Stimulated activated naive B cell treated with anti-CD40 and anti-IgM and Interleukin-4, amounts not matched to agents 10 μg/mL and 1 μg/mL and 100 μg/mL, for 72 hours (primary cell): ENCODE results near the gene SMG5.

Experiments used
- ATAC-seq, 2 donors: fragments of 150-1000 bp; cut with Tn5 transposase; replicated peaks; 2 replicates each; pipeline ENCODE4 v1.10.0; 2021; ENCODE audit warnings: moderate library complexity in 1 of 2
- DNase-seq: peaks from one replicate; pipeline ENCODE4 v3.0.0; 2021
- H3K27ac Mint-ChIP-seq: one replicate; pipeline ENCODE4 v1.8.0; 2022; ENCODE audit warnings: mild to moderate bottlenecking, mixed read lengths
- H3K27me3 Mint-ChIP-seq, 2 donors: one replicate each; pipeline ENCODE4 v1.8.0; 2022; ENCODE audit warnings: mixed read lengths in 2 of 2
- H3K36me3 Mint-ChIP-seq, 2 donors: one replicate each; pipeline ENCODE4 v1.8.0; 2022; ENCODE audit warnings: mixed read lengths in 2 of 2, mild to moderate bottlenecking in 1 of 2
- H3K4me1 Mint-ChIP-seq, 2 donors: one replicate each; pipeline ENCODE4 v1.8.0; 2022; ENCODE audit warnings: mixed read lengths in 2 of 2, mild to moderate bottlenecking in 1 of 2
- H3K4me3 Mint-ChIP-seq, 2 donors: one replicate each; pipeline ENCODE4 v1.8.0; 2022; ENCODE audit warnings: mild to moderate bottlenecking in 2 of 2, mixed read lengths in 2 of 2, moderate library complexity in 1 of 2
- H3K9me3 Mint-ChIP-seq, 2 donors: one replicate each; pipeline ENCODE4 v1.8.0; 2022; ENCODE audit warnings: mixed read lengths in 2 of 2, mild to moderate bottlenecking in 1 of 2

Gene SMG5

DNA sequence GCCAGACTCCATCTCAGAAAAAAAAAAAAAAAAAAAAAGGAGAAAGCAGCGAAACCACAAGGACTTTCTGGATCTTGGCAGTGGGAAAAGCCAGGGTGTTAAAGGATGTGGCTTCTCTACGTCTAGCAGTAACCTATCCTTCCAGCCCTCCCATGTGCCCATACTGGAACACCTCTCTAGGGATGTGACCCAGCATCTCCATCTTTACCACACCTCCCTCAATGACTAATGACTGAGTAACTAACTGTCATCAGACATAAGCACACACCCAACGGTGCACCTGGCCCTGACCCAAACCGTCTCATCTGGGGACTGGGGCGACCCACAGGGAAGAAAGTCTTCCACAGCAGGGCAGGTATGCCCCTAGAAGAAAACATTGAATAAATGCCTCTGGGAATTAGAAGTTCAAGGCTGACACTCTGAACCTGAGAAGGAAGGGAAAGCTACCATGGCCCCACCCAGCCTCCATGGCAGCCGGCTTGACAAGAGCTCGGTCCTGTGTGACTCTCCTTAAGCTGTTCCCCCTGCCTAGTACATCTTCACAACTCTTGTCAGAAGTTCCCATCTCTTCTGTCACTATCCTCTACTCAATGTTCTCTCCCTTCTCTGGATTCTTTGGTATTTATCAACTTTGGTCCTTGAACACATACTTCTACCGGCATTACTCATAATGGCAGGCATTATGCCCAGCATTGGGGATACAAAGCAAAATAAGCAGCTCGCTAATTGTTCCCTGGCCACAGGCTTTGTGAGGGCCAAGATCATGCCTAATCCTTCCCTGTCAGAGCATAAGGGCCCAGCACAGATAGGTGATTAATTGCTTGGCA lies 20.0 kb downstream of the SMG5 start:
- Mint-ChIP-seq H3K4me3 (no peak overlapping the region), H3K27ac (no peak overlapping the region), H3K36me3 (peaks cover 68 to 74% of the 10 kb centered on the region in 2 donors), H3K9me3 (no peaks in the 10 kb centered on the region), H3K27me3 (no peaks in the 10 kb centered on the region), H3K4me1 (peaks cover 5 to 8% of the 10 kb centered on the region in 2 donors)
- no peak for DNase-seq
- no peak for ATAC-seq

DNA sequence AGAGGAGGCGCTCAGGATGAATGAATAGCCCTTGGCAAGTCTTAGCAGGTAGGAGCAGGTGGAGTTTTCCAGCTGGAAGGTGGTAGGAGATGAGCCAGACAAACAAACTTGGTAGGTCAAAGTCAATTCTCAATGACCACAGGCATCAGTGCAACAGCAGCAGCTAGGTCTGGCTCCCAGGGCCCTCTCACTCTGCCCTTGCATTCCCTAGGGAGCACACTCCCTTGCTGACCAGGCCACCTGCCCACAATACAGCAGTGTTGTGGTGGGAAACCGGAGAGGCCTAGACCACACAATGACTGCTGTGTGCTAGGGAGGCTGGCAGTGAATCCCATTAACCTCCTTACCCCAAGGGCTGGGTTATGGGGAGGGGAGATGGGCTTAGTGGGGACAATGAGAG lies 21.7 kb downstream of the SMG5 start:
- Mint-ChIP-seq H3K27me3 (no peaks in the 10 kb centered on the region), H3K27ac (peak overlapping the region; percentile 27), H3K4me1 (peaks cover 4 to 5% of the 10 kb centered on the region in 2 donors), H3K4me3 (no peak overlapping the region), H3K9me3 (no peaks in the 10 kb centered on the region), H3K36me3 (peaks cover 63 to 70% of the 10 kb centered on the region in 2 donors)
- DNase-seq (no peak), ATAC-seq (no peak)

DNA sequence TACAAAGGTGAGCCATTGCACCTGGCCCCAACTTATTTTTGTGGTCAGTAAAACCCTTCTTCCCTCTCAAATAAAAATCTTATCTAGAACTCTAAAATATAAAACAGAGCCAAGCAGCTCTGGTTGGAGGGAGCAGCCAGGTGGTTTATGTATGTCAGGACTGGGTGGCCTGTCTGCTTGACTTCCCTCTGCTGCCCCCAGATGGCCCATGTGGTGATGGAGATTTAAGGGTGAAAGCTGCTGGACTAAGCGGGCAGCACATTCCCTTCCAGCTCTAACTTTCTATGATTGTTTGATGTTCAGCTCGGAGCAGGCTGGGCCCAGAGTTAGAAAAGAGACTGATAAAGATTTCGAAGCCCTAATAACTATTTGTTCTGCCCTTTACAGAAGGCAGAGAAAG lies 22.8 kb downstream of the SMG5 start:
- Mint-ChIP-seq H3K27me3 (no peaks in the 10 kb centered on the region), H3K4me3 (no peak overlapping the region), H3K27ac (peak overlapping the region; percentile 62), H3K4me1 (no peaks in the 10 kb centered on the region), H3K9me3 (no peaks in the 10 kb centered on the region), H3K36me3 (peaks cover 58 to 63% of the 10 kb centered on the region in 2 donors)
- ATAC-seq (no peak), DNase-seq (no peak)

DNA sequence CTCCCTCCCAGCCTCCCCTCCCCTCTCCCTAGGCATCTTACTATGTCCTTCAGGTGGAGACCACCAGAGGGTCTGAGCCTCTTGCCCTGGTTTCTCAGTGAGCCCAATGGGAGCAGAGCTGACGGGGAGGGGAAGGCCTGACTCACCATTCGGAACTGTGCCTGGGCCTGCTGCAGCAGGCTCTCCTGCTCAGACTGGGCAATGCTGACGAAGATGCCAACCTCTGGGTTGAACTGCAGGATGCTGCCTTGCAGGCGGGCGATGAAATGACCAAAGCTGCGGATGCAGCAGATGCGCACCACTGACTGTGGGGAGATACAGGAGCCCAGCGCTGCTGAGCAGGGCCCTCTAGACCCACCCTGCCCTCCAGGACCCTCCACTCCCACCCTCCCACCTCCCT lies 23.8 kb downstream of the SMG5 start:
- Mint-ChIP-seq H3K9me3 (no peaks in the 10 kb centered on the region), H3K27ac (no peak overlapping the region), H3K36me3 (peaks cover 53 to 61% of the 10 kb centered on the region in 2 donors), H3K27me3 (no peaks in the 10 kb centered on the region), H3K4me1 (no peaks in the 10 kb centered on the region), H3K4me3 (no peak overlapping the region)
- ATAC-seq (no peak), DNase-seq (no peak)

DNA sequence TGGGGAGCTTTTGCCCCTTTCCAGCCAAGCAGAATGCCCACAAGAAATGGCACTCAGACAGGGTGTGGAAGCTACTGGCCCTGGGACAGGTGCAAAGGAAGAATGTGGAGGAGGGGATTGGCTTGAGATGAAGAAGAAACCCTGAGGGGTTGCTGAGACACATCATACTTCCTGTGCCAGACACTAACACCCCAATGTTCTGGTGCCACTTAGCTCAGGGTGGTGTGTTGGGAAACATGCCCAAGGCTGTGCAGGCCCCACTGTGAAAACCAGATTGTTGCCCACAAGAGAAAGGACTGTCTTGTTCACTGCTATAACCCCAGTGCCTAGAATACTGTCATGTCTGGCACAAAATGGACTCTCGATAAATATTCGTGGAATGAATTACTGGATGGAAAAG lies 24.9 kb downstream of the SMG5 start:
- no peaks in the 10 kb centered on the region for H3K9me3 Mint-ChIP-seq
- H3K27me3 Mint-ChIP-seq = no peaks in the 10 kb centered on the region
- H3K27ac Mint-ChIP-seq = peak overlapping the region; percentile 53
- DNase-seq = no peak
- no peak for ATAC-seq
- no peak overlapping the region for H3K4me3 Mint-ChIP-seq
- peaks cover 47 to 58% of the 10 kb centered on the region in 2 donors for H3K36me3 Mint-ChIP-seq
- peaks cover 0 to 2% of the 10 kb centered on the region in 2 donors for H3K4me1 Mint-ChIP-seq

DNA sequence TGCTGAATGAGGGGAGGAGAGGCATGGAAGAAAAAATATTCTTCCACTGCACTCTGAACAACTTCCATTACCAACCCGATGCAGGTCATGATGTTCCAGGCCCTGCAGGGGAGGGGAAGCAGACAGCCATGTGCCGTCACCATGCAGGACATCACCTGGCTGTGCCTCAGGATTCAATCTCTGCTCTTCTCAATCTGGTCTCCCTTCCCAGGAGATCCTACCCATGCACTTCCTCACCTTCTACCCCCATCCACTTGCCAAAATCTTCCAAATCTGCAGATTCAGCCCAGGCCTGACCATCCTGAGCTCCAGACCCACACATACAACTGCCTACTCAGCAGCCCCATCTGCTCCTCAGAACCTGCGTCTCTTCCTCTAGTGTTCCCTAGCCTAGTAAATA lies 29.0 kb downstream of the SMG5 start:
- Mint-ChIP-seq H3K4me3 (no peak overlapping the region), H3K27me3 (no peaks in the 10 kb centered on the region), H3K4me1 (peaks cover 0 to 2% of the 10 kb centered on the region in 2 donors), H3K27ac (no peak overlapping the region), H3K36me3 (peaks cover 34 to 55% of the 10 kb centered on the region in 2 donors), H3K9me3 (no peaks in the 10 kb centered on the region)
- DNase-seq (no peak), ATAC-seq (no peak)

DNA sequence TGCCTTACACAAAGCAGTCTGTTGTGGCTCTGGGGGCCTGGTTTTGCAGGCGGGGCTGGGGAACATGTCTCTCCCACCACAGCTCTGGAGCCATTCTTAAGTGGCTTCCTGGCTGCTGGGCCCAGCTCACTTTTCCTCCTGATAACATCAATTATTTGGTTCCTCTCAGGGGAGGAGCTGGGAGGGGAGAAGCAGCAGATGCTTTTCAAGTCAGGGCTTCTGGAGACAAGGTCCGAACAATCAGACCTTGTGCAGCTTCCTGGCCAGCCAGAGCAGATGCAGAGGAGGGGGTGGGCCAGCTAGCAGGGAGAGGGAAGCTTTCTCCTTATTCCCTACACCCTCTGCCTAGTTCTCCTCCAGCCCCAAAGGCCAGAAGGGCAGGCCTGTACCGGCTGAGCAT lies 31.1 kb downstream of the SMG5 start:
- Mint-ChIP-seq H3K9me3 (no peaks in the 10 kb centered on the region), H3K27me3 (no peaks in the 10 kb centered on the region), H3K27ac (no peak overlapping the region), H3K36me3 (peaks cover 20 to 44% of the 10 kb centered on the region in 2 donors), H3K4me3 (no peak overlapping the region), H3K4me1 (peaks cover 3 to 7% of the 10 kb centered on the region in 2 donors)
- ATAC-seq (no peak), DNase-seq (no peak)

DNA sequence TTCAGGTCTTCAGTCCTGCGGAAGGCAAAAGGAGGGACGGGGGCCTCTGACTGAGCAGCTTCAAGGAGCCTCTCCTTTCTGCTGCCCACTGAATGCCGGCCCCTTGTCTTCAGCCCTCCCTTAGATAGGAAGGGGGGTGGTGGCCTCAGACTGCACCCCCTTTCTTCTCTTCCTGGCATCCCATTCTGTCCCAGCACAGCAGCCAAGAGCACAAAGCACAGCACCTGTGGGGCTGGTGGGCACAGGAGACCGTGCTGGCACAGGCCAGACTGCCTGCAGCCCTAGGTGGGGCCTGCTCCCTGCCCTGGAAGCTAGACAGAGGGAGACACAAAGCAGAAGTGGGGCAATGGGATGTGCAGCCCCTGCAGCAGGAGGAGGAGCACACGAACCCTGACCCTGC lies 33.0 kb downstream of the SMG5 start:
- DNase-seq = no peak
- H3K36me3 Mint-ChIP-seq = peaks cover 12 to 41% of the 10 kb centered on the region in 2 donors
- peaks cover 7 to 11% of the 10 kb centered on the region in 2 donors for H3K27me3 Mint-ChIP-seq
- no peaks in the 10 kb centered on the region for H3K9me3 Mint-ChIP-seq
- H3K4me3 Mint-ChIP-seq = no peak overlapping the region
- H3K27ac Mint-ChIP-seq = no peak overlapping the region
- H3K4me1 Mint-ChIP-seq = peaks cover 20 to 26% of the 10 kb centered on the region in 2 donors
- no peak for ATAC-seq

DNA sequence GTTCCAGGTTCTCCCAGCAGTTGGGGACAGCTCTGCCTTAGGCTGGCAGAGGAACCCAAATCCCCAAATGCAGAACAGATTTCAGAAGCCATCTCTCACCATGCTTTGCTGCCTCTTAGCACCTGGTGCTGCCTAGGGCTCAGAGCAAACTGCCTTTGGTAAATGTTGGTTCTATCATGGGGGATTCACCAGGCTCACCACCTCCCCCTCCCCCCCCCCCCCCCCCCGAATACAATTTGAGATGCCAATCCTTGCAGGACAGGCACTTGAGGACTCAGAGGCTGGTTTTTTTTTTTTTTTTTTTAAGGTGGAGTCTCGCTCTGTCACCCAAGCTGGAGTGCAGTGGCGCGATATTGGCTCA lies 34.3 kb downstream of the SMG5 start:
- Mint-ChIP-seq H3K4me1 (peaks cover 22 to 29% of the 10 kb centered on the region in 2 donors), H3K4me3 (no peak overlapping the region), H3K27ac (no peak overlapping the region)

DNA sequence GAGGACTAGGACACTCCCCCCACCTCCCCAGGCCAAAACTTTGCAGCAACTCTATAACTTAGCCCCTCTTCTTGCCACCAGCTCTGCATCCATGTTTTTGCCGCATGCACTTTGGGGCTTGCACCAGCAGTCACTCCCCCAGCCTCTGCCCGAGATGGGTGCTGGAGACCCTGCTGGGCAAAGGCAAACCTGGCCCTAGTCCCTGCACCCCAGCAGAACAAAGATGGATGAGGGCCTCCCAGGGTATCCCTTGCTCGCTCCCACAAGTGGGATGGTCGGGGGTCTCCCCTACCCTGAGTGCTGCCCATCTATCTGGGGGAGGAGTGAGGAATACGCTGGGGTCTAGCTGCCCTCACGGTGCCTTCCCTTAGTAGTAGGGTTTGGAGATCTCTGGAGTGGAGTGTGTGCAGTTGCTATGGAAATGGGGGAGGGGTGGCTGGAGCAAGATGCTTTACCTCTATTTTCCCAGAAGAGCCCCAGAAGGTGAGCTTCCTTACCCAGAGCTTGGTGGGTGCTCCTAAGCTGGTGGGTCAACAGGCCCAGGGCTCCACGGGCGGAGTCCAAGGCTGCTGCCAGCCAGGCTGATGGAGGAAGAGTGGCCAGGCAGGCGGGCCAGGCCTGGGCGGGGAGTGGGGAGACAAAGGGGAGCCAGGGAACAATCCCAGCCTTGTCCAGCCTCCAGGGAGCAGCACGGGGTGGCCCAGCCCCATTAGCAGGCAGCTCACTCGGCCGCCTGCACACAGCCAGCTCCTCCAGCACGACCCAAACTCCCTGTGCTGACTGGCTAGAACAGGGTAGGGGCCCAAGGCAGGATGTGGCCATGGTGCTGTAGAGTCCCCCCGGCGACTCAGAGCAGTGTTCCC lies 34.9 kb downstream of the SMG5 start, which contains the start of gene PAQR6:
PAQR6 (minus strand) TSS at position 597 of the 863 bp plus-strand sequence. CDS start 1,325 bp downstream, outside the sequence.
- H3K27ac Mint-ChIP-seq = peak within 1 kb of the TSS; percentile 31
- H3K4me3 Mint-ChIP-seq = peak within 1 kb of the TSS in 1 of 2 donors; percentile 10

More for the DNA sequence above, 34.3 kb downstream of the SMG5 start:
- Mint-ChIP-seq H3K36me3 (peaks cover 20 to 43% of the 10 kb centered on the region in 2 donors), H3K9me3 (no peaks in the 10 kb centered on the region), H3K27me3 (peaks cover 11 to 22% of the 10 kb centered on the region in 2 donors)
- no peak for ATAC-seq
- DNase-seq = no peak

DNA sequence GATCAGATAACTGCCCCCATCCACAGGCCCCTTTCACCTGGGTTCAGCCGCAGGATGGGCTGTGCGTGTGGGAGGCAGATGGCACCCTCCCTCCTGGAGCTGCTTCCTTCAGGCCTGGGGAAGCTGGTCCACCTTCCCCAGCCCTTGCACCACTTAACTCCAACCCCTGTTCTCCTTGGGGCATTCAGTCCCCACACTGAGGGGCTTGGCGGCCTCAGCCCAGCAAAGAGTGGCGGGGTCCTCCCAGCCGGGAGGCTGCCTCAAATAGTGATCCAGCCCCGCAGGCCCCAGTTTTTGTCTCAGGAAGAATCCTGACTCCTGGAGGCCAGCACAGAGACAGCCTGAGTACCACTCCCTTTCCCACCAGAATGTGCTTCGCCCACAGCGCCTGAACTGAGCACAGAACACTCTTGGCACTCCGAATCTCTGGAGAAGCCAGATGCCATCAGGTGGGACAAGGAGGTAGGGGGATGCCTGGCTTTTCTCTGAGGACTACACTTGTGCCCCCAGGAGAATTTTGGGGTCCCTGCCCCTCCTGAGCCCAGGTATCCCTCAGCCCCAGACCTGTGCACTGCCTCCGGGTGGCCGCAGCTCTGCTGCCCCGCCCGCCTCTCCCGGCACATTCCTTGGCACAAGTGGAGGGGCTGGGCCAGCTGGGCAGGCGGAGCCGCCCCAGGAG lies 35.7 kb downstream of the SMG5 start:
- Mint-ChIP-seq H3K27me3 (peaks cover 11 to 22% of the 10 kb centered on the region in 2 donors), H3K27ac (no peak overlapping the region), H3K4me3 (peak overlapping the region in 1 of 2 donors; percentile 60), H3K4me1 (peaks cover 20 to 29% of the 10 kb centered on the region in 2 donors), H3K9me3 (no peaks in the 10 kb centered on the region), H3K36me3 (peaks cover 23 to 42% of the 10 kb centered on the region in 2 donors)
- ATAC-seq (no peak), DNase-seq (no peak)

More for the DNA sequence above, 34.9 kb downstream of the SMG5 start, which contains the start of gene PAQR6:
- ATAC-seq (no peak), DNase-seq (no peak)
- Mint-ChIP-seq H3K4me1 (peaks cover 20 to 29% of the 10 kb centered on the region in 2 donors), H3K27me3 (peaks cover 11 to 22% of the 10 kb centered on the region in 2 donors), H3K36me3 (peaks cover 16 to 41% of the 10 kb centered on the region in 2 donors), H3K9me3 (no peaks in the 10 kb centered on the region)

DNA sequence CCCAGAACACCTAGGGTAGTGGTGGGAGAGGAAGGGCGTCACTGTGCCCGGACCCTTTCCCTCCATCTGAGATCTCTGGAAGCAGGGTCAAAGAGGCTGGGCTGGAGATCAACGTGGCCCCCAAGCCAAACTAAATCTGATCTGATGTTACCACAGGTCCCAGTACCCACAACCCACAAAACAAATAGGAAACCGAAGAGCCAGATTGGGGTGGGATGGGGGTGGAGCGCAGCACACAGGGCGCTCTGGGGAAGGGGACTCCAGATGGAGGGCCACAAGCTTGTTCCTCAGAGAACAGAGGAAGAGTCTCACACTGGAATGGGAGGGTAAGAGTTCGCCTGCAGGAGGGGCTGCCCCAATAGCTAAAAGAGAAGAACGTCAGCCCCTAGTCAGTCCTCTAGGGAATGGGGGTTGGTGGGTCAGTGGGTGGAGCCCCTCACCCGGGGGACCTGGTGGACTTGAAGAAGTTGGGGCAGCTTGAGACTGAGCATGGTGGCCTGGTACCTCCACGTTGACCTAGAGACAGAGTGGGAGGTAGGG lies 36.3 kb downstream of the SMG5 start:
- Mint-ChIP-seq H3K4me3 (peak overlapping the region; percentile 59 to 60), H3K27me3 (peaks cover 11 to 22% of the 10 kb centered on the region in 2 donors), H3K4me1 (peaks cover 20 to 29% of the 10 kb centered on the region in 2 donors), H3K36me3 (peaks cover 23 to 42% of the 10 kb centered on the region in 2 donors), H3K27ac (peak overlapping the region; percentile 89), H3K9me3 (no peaks in the 10 kb centered on the region)
- no peak for DNase-seq
- ATAC-seq = peak in 1 of 2 donors; percentile 20

DNA sequence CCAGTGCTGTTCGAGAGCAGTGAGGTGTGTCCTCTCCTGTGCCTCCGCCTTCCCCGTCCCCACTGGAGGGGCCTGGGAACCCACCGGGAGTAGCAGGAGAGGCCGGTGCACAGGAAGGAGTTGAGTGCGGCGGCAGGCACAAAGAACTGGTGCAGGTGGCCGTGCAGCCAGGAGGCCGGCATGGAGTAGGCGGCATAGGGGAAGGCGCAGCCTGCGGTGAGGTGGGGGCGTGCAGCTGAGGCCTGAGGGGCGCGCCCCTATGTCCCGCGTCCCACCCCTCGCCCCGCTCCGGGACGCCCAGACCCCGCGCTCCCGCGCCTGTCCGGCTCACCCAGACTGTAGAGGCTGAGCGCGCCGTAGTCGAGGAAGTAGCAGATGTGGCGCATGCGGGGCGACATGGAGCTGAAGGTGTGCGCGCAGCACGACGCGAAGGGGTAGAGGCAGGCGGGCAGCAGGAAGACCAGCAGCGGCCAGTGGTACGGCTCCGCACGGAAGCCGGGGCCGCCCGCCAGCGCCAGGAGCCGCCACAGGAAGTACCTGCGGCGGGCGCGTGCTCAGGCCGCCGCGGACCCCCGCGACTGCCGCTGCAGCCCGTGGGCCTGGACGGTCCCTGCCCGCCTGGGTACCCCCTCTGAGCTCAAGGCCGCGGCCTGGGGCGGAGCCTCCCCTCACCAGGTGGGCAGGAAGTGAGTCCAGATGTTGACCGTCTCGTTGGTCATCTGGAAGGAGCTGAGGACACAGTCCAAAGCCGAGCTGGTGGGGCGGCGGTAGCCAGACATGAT lies 37.0 kb downstream of the SMG5 start:
- peaks cover 11 to 22% of the 10 kb centered on the region in 2 donors for H3K27me3 Mint-ChIP-seq

More for the DNA sequence above, 37.0 kb downstream of the SMG5 start:
- no peaks in the 10 kb centered on the region for H3K9me3 Mint-ChIP-seq
- H3K36me3 Mint-ChIP-seq = peaks cover 25 to 45% of the 10 kb centered on the region in 2 donors
- ATAC-seq = peak; percentile 64 to 69
- no peak for DNase-seq
- H3K27ac Mint-ChIP-seq = peak overlapping the region; percentile 90
- peaks cover 20 to 29% of the 10 kb centered on the region in 2 donors for H3K4me1 Mint-ChIP-seq
- peak overlapping the region; percentile 83 to 84 for H3K4me3 Mint-ChIP-seq
